Activated CD4-positive, alpha-beta memory T cell treated with anti-CD3 and anti-CD28 coated beads for 36 hours (primary cell): ENCODE data around the gene FCAR. TPM values are rescaled to one million over a fixed set of nuclear protein-coding genes. Genes with fewer than 3 reads are reported as not detected.
"Not testable (repeated sequence)": the region's sequence is repeated elsewhere in the genome, so short reads cannot be mapped to it uniquely, and the experiment has no call there.

Experiments
- CTCF ChIA-PET: fragments of 350-600 bp; sonication (Branson Sonifier 250); formaldehyde crosslinking; loops from one replicate; lab custom pipeline; 2021; ENCODE audit warnings: antibody characterized with exemption, inconsistent platforms; lab: Charles Lee
- POLR2A ChIA-PET: fragments of 350-600 bp; sonication (Branson Sonifier 250); formaldehyde crosslinking; loops from one replicate; lab custom pipeline; 2021; ENCODE audit warnings: antibody characterized with exemption; lab: Charles Lee
- DNase-seq: peaks from one replicate; pipeline ENCODE4 v3.0.0-alpha.2; 2020
- H3K27ac Mint-ChIP-seq: one replicate; pipeline ENCODE4 v1.8.0; 2021; ENCODE audit warnings: mixed read lengths
- H3K27me3 Mint-ChIP-seq: one replicate; pipeline ENCODE4 v1.8.0; 2021; ENCODE audit warnings: mixed read lengths
- H3K36me3 Mint-ChIP-seq: one replicate; pipeline ENCODE4 v1.8.0; 2021; ENCODE audit warnings: mixed read lengths
- H3K4me1 Mint-ChIP-seq: one replicate; pipeline ENCODE4 v1.8.0; 2021; ENCODE audit warnings: low read depth, mixed read lengths
- H3K4me3 Mint-ChIP-seq: one replicate; pipeline ENCODE4 v1.8.0; 2021; ENCODE audit warnings: mild to moderate bottlenecking, mixed read lengths
- H3K9me3 Mint-ChIP-seq: one replicate; pipeline ENCODE4 v1.8.0; 2021; ENCODE audit warnings: mixed read lengths
- intact Hi-C: fragments of 100-400 bp; cut with micrococcal nuclease; formaldehyde crosslinking; loops from one replicate; pipeline ENCODE4 v1.15.1; 2023
- total RNA-seq, 2 experiments: library from RNA; stranded (reverse); gene quantifications; one replicate each; pipeline ENCODE4 v1.2.3, GENCODE V29; 2021

The FCAR gene
- total RNA-seq = not detected

DNA sequence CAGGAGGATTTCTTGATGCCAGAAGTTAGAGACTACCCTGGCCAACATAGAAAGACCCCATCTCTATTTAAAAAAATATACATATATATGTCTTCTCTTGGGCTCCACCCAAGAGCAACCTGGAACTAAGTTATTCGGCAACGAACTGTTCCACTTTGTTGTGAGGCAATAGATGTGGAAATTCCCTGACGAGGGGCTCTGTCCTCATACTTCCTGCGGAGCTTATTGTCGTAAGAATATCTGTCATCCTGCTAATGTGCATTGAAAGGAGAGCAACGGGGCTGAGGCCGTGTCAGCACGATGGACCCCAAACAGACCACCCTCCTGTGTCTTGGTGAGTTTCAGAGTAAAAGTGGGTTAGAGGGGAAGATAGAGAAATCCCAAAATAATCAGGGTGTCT, at the start of gene FCAR:
TSS of gene FCAR (plus strand) at position 246 of the 400 bp plus-strand sequence. CDS start at position 301, 55 bp downstream.
- H3K9me3 Mint-ChIP-seq = no peaks in the 10 kb centered on the region
- no peak within 1 kb of the TSS for H3K27ac Mint-ChIP-seq
- intact Hi-C loops = no loop called here
- ChIA-PET CTCF (no interaction called here), POLR2A (no interaction called here)
- DNase-seq = no peak
- peaks cover 6% of the 10 kb centered on the region for H3K27me3 Mint-ChIP-seq
- H3K4me1 Mint-ChIP-seq = no peaks in the 10 kb centered on the region
- H3K4me3 Mint-ChIP-seq = no peak within 1 kb of the TSS
- H3K36me3 Mint-ChIP-seq = no peaks in the 10 kb centered on the region

DNA sequence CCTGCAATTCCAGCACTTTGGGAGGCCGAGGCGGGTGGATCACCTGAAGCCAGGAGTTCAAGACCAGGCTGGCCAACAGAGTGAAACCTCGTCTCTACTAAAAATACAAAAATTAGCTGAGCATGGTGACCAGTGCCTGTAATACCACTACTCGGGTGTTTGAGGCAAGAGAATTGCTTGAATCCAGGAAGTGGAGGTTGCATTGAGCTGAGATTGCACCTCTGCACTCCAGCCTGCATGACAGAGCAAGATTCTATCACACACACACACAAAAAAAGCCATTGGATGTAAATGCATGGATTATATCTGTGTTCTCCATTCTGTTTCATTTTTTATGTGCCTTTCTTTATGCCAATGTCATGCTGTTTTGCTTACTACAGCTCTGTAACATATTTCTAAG, 49.6 kb upstream of the FCAR start:
- H3K9me3 Mint-ChIP-seq, H3K27ac Mint-ChIP-seq, H3K27me3 Mint-ChIP-seq, POLR2A ChIA-PET, intact Hi-C loops, DNase-seq, H3K36me3 Mint-ChIP-seq, H3K4me3 Mint-ChIP-seq, H3K4me1 Mint-ChIP-seq, CTCF ChIA-PET: not testable (repeated sequence)

DNA sequence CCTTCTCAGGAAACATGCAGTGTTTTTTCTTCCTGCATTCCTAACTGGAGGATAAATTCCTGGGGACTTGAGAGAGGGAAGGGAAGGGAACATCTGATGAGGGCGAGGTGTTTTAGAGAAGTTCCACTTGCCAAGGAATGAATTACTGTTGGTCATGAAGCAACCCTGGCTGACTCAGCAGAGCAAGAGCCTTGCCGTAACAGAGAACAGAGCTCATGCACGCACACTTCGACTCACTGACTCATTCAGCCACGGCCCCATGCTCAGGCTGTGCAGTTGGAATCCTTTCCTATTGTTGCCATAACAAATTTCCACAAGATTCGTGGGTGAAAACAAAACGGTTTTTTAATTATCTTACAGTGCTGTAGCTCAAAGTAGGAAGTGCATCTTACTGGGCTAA, 48.7 kb upstream of the FCAR start:
- CTCF ChIA-PET = not testable (repeated sequence)

DNA sequence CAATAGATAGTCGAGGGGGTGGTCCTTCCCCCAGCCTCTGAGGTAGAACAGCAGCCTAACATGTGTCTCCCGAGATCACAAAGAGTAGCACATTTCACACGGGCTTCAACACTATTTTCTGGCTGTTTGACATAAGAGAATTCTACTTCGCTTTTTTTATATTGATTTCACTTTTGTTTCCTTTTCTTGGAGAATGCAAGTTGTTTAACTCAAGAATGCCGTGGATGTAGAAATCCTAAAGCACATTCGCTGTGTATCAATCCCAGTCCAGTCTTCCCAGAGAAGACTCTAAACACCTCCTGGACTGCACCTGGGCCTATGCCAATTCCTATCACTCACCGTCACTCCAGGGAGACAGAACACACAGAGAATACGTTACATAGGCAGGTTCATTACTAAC, 46.0 kb upstream of the FCAR start:
- H3K9me3 Mint-ChIP-seq, H3K27ac Mint-ChIP-seq, H3K27me3 Mint-ChIP-seq, DNase-seq, intact Hi-C loops, H3K36me3 Mint-ChIP-seq, H3K4me1 Mint-ChIP-seq, POLR2A ChIA-PET, H3K4me3 Mint-ChIP-seq, CTCF ChIA-PET: not testable (repeated sequence)

More for the DNA sequence above, 48.7 kb upstream of the FCAR start:
- H3K4me3 Mint-ChIP-seq, H3K4me1 Mint-ChIP-seq, intact Hi-C loops, H3K27me3 Mint-ChIP-seq, H3K9me3 Mint-ChIP-seq, DNase-seq, POLR2A ChIA-PET, H3K36me3 Mint-ChIP-seq, H3K27ac Mint-ChIP-seq: not testable (repeated sequence)

DNA sequence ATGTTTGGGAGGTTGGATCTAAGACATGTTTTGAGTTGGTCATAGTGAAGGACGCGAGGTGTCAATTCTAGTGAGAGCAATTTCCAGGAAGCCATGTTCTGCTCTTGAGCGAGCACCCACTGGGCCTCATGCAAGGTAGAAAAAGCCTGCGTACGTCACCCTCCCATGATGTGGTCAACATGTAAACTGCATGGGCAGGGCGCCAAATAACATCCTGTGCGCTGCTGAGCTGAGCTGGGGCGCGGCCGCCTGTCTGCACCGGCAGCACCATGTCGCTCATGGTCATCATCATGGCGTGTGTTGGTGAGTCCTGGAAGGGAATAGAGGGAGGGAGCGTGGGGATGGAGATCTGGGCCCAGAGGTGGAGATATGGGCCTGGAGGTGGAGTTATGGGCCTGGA, 41.5 kb upstream of the FCAR start, which contains the start of gene KIR2DS4:
TSS of gene KIR2DS4 (plus strand) at position 181 of the 400 bp plus-strand sequence.
- H3K9me3 Mint-ChIP-seq, H3K4me3 Mint-ChIP-seq, DNase-seq, H3K27ac Mint-ChIP-seq, CTCF ChIA-PET, H3K36me3 Mint-ChIP-seq, H3K4me1 Mint-ChIP-seq, intact Hi-C loops, POLR2A ChIA-PET, H3K27me3 Mint-ChIP-seq: not testable (repeated sequence)

DNA sequence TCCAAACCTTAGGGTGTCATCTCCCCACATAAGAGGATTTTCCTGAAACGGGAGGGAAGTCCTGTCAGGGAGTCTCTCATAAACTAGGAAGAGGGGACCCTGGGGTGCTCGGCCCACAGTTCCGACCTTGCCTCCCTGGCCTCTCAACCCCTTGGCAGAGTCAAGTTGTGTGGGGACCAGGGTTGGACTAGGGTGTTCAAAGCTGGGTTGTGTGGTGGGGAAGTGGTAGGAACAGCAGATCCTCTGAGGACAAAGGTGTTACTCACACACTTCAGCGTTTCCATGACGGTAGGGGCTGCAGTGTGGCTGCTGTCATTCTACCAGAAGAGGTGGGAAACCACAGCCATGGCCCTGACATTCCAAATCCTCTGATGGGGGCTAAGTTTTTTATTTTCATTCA, 38.9 kb upstream of the FCAR start:
- CTCF ChIA-PET, H3K27ac Mint-ChIP-seq, intact Hi-C loops, POLR2A ChIA-PET, H3K4me3 Mint-ChIP-seq, H3K27me3 Mint-ChIP-seq, H3K4me1 Mint-ChIP-seq, H3K9me3 Mint-ChIP-seq, DNase-seq, H3K36me3 Mint-ChIP-seq: not testable (repeated sequence)

DNA sequence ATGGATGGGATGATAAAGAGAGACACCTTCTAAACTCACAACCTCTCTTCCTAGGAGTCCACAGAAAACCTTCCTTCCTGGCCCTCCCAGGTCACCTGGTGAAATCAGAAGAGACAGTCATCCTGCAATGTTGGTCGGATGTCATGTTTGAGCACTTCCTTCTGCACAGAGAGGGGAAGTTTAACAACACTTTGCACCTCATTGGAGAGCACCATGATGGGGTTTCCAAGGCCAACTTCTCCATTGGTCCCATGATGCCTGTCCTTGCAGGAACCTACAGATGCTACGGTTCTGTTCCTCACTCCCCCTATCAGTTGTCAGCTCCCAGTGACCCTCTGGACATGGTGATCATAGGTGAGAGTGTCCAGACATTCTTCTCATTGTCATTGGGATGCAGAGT, 36.5 kb upstream of the FCAR start:
- H3K4me3 Mint-ChIP-seq, DNase-seq, H3K4me1 Mint-ChIP-seq, H3K27ac Mint-ChIP-seq, H3K9me3 Mint-ChIP-seq, intact Hi-C loops, H3K36me3 Mint-ChIP-seq, CTCF ChIA-PET, H3K27me3 Mint-ChIP-seq, POLR2A ChIA-PET: not testable (repeated sequence)

DNA sequence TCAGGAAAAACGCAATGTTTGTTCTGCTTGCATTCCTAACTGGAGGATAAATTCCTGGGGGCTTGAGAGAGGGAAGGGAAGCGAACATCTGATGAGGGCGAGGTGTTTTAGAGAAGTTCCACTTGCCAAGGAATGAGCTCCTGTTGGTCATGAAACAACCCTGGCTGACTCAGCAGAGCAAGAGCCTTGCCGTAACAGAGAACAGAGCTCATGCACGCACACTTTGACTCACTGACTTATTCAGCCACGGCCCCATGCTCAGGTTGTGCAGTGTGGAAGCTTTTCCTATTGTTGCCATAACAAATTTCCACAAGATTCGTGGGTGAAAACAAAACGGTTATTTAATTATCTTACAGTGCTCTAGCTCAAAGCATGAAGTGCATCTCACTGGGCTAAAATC, 30.9 kb upstream of the FCAR start:
- intact Hi-C loops, H3K36me3 Mint-ChIP-seq, H3K27ac Mint-ChIP-seq, CTCF ChIA-PET, H3K27me3 Mint-ChIP-seq, H3K9me3 Mint-ChIP-seq, H3K4me1 Mint-ChIP-seq, H3K4me3 Mint-ChIP-seq, POLR2A ChIA-PET, DNase-seq: not testable (repeated sequence)

DNA sequence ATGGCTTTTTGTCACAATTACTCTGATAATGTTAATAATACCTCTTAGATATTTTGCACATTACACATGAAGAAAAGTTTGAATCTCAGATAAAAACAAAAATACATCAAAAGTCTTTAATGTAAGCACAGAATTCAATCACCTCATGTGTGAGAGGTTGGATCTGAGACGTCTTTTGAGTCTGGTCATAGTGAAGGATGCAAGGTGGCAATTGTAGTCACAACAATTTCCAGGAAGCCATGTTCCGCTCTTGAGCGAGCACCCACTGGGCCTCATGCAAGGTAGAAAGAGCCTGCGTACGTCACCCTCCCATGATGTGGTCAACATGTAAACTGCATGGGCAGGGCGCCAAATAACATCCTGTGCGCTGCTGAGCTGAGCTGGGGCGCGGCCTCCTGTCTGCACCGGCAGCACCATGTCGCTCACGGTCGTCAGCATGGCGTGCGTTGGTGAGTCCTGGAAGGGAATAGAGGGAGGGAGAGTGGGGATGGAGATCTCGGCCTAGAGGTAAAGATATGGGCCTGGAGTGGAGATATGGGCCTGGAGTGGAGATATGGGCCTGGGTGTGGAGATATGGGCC, 23.9 kb upstream of the FCAR start, which contains the start of gene KIR3DL2:
TSS of gene KIR3DL2 (plus strand) at position 383 of the 580 bp plus-strand sequence. CDS start at position 416, 33 bp downstream.
- CTCF ChIA-PET, H3K4me3 Mint-ChIP-seq, H3K36me3 Mint-ChIP-seq, H3K9me3 Mint-ChIP-seq, H3K4me1 Mint-ChIP-seq, DNase-seq, H3K27me3 Mint-ChIP-seq, intact Hi-C loops, POLR2A ChIA-PET: not testable (repeated sequence)
- peak within 1 kb of the TSS; percentile 46 for H3K27ac Mint-ChIP-seq

DNA sequence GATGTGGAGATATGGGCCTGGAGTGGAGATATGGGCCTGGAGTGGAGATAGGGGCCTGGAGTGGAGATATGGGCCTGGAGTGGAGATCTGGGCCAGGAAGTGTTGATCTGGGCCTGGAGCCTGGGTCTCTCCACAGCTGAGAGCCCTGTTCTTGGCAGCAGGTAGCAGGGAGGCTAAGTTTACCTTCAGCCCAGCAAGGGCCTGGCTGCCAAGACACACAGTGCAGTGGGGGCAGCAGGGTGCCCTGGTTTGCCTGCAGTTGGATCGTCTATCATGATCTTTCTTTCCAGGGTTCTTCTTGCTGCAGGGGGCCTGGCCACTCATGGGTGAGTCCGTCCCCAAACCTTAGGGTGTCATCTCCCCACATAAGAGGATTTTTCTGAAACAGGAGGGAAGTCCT, 23.1 kb upstream of the FCAR start:
- Mint-ChIP-seq H3K36me3 (no peaks in the 10 kb centered on the region), H3K27ac (no peak overlapping the region)

DNA sequence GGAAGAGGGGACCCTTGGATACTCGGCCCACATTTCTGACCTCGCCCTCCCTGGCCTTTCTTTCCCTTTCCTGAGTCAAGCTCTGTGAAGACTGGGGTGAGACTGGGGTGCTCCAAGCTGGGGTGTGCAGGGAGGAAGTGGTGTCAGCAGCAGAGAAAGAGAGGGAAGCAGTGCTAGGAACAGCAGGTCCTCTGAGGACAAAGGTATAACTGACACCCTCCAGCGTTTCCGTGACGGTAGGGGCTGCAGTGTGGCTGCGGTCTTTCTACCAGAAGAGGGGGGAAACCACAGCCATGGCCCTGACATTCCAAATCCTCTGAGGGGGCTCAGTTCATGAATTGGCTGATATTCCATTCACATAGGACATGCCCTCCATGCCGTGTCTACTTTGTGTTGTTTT, 22.7 kb upstream of the FCAR start:
- no peaks in the 10 kb centered on the region for H3K4me1 Mint-ChIP-seq
- DNase-seq = no peak
- H3K27ac Mint-ChIP-seq = no peak overlapping the region
- H3K36me3 Mint-ChIP-seq = no peaks in the 10 kb centered on the region
- no peak overlapping the region for H3K4me3 Mint-ChIP-seq
- H3K27me3 Mint-ChIP-seq = peaks cover 5% of the 10 kb centered on the region
- H3K9me3 Mint-ChIP-seq = no peaks in the 10 kb centered on the region
- ChIA-PET POLR2A (no interaction called here), CTCF (no interaction called here)
- intact Hi-C loops = no loop called here

More for the DNA sequence above, 23.1 kb upstream of the FCAR start:
- Mint-ChIP-seq H3K4me1 (no peaks in the 10 kb centered on the region), H3K4me3 (no peak overlapping the region), H3K27me3 (peaks cover 5% of the 10 kb centered on the region), H3K9me3 (peaks cover 1% of the 10 kb centered on the region)
- POLR2A ChIA-PET = no interaction called here
- no peak for DNase-seq
- intact Hi-C loops = no loop called here
- CTCF ChIA-PET = no interaction called here

DNA sequence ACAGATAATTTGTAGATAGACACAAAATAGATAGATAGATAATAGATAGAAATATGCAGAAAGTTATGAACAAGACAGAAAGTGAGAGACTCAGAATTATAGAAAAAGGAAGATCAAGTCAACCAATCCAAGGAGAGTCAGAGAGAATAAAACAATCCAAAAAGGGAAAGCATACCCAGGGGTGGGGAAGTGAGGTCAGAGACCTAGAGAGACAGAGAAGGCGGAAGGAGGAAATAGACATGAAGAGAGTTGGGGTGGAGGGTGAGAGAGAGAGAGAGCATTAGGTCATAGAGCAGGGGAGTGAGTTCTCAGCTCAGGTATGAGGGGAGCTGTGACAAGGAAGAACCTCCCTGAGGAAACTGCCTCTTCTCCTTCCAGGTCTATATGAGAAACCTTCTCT, 18.8 kb upstream of the FCAR start:
- CTCF ChIA-PET, H3K9me3 Mint-ChIP-seq, H3K27me3 Mint-ChIP-seq, POLR2A ChIA-PET, H3K4me3 Mint-ChIP-seq, H3K27ac Mint-ChIP-seq, H3K36me3 Mint-ChIP-seq, intact Hi-C loops, H3K4me1 Mint-ChIP-seq, DNase-seq: not testable (repeated sequence)

DNA sequence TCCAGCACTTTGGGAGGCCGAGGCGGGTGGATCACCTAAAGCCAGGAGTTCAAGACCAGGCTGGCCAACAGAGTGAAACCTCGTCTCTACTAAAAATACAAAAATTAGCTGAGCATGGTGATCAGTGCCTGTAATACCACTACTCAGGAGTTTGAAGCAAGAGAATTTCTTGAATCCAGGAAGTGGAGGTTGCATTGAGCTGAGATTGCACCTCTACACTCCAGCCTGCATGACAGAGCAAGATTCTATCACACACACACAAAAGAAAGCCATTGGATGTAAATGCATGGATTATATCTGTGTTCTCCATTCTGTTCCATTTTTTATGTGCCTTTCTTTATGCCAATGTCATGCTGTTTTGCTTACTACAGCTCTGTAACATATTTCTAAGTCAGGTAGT, 15.6 kb upstream of the FCAR start:
- H3K4me3 Mint-ChIP-seq, POLR2A ChIA-PET, H3K9me3 Mint-ChIP-seq, H3K4me1 Mint-ChIP-seq, DNase-seq, intact Hi-C loops, H3K36me3 Mint-ChIP-seq, H3K27ac Mint-ChIP-seq, CTCF ChIA-PET: not testable (repeated sequence)
- H3K27me3 Mint-ChIP-seq = peaks cover 10% of the 10 kb centered on the region
